ENCODE measurements around the gene HAO2.

The HAO2 gene

GRCh38 chr1:119388450-119388849 is 19.9 kb downstream of the HAO2 start:
- no peak for TF ChIP-seq CTCF (IDR thresholded peaks at IDR 0.05)

GRCh38 chr1:119390526-119390925 is 21.9 kb downstream of the HAO2 start:
- no peak for TF ChIP-seq CTCF (IDR thresholded peaks at IDR 0.05)

- no peak for TF ChIP-seq CTCF (IDR thresholded peaks at IDR 0.05)
Measured at GRCh38 chr1:119391749-119392148, 23.2 kb downstream of the HAO2 start.

- TF ChIP-seq CTCF (IDR thresholded peaks at IDR 0.05) = no peak
Measured at GRCh38 chr1:119394085-119394484, 25.5 kb downstream of the HAO2 start.

GRCh38 chr1:119396982-119397381 is 28.4 kb downstream of the HAO2 start:
- no peak for TF ChIP-seq CTCF (IDR thresholded peaks at IDR 0.05)

- TF ChIP-seq CTCF (IDR thresholded peaks at IDR 0.05) = no peak
Measured at GRCh38 chr1:119397986-119398385, 29.4 kb downstream of the HAO2 start.

- TF ChIP-seq CTCF (IDR thresholded peaks at IDR 0.05) = no peak
Measured at GRCh38 chr1:119404736-119405135, 36.2 kb downstream of the HAO2 start.

- no peak for TF ChIP-seq CTCF (IDR thresholded peaks at IDR 0.05)
Measured at GRCh38 chr1:119409731-119410130, 41.1 kb downstream of the HAO2 start.

All from LNCAP (cell line).